GM18502 (cell line): ENCODE measurements around the gene MYO9A.
"Not testable (repeated sequence)": the region's sequence is repeated elsewhere in the genome, so short reads cannot be mapped to it uniquely, and the experiment has no call there.

ENCODE experiments used
- ATAC-seq: cut with Tn5 transposase; IDR thresholded peaks from one replicate; pipeline ENCODE4 v1.9.1; 2021; ENCODE audit warnings: mild to moderate bottlenecking; ENCODE audit not compliant: unreplicated experiment, poor library complexity

The MYO9A gene

DNA sequence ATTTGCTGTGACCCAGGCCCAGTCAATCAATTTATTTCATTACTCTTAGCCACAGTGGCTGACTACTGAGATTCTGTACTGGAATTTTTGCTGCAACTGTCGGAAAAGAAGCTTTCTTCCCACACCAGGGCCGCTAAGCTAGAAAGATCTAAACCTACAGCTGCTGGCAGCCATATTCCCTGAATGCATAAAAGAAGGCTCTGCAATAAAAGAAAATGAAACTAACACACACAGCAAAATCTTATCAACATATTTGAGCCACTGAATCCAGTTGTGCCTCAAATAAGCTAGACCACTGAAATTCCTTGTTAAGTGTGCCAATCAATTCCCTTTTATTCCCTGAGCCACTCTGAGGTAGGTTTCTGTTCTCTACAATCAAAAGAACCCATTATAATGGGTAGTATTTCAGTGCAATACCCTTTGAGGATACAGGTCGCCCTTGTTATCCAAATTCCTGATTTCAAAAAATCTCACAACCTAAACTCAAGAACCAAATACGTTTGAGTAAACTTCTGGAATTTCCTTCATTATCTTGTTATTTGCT lies 60.3 kb downstream of the MYO9A start:
- no peak for ATAC-seq

GRCh38 chr15:72056217-72056616 lies 61.7 kb downstream of the MYO9A start:
- not testable (repeated sequence) for ATAC-seq

- ATAC-seq: not testable (repeated sequence)
These were observed 64.7 kb downstream of the MYO9A start for GRCh38 chr15:72053297-72053696.

GRCh38 chr15:72050700-72051099 lies 67.2 kb downstream of the MYO9A start:
- no peak for ATAC-seq

DNA sequence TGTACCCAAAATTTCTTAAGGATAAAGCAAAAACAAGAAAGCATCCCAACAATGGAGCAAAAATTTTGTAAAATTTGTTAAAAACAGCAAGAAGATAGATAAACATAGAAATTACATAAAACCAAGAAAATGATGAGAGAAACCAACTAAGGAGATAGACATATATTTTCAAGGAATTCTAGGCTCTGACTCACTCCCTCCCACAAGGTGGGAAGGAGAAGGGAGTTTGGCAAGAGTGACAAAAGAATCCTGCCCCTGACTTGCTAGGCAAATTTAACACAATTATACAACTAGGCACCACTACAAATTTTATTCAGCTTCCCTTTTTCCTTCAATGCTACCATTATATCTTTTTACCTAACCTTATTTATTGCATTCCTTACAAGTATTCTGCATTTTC lies 70.9 kb downstream of the MYO9A start:
- no peak for ATAC-seq

- ATAC-seq: no peak
These were observed 73.0 kb downstream of the MYO9A start for GRCh38 chr15:72044956-72045355.

- ATAC-seq: no peak
These were observed 75.1 kb downstream of the MYO9A start for GRCh38 chr15:72042865-72043264.

DNA sequence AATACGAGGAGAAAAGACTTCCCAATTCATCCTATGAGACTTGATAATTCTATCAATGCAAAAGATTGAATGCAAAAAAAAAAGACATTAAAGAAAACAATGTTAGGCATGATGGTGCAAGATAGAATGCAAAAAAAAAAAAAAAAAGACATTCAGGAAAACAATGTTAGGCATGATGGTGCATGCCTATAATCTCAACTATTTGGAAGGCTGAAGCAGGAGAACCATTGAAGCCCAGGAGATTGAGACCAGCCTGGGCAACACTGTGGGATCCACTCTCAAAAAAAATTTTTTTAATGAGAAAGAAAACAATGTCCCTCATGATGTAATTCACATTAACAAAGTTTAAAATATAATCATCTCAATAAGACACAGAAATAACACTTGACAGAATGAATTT lies 75.9 kb downstream of the MYO9A start:
- no peak for ATAC-seq

GRCh38 chr15:72037321-72037720 lies 80.6 kb downstream of the MYO9A start:
- ATAC-seq: no peak

GRCh38 chr15:72034859-72035650 lies 82.9 kb downstream of the MYO9A start:
- ATAC-seq: no peak

DNA sequence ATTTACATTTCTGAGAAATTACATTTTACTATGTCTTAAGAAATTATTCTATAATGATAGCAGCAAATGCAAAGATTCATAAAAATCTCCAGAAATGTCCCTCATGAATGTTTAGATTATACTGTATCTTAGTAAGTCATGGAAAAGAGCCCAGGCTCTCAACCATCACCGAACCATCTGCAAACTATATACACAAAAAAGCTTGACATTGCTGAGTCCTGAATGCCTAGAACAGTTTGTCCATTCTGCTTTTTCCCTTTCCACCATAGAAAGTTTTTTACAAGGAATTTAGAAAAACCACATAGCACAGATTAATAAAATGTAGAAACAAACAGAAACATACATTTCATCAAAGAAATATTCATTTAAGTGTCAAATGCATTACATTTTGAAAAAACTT lies 83.6 kb downstream of the MYO9A start:
- ATAC-seq: no peak

- no peak for ATAC-seq
These were observed 84.2 kb downstream of the MYO9A start for GRCh38 chr15:72033711-72034110.

GRCh38 chr15:72033285-72033684 lies 84.7 kb downstream of the MYO9A start:
- no peak for ATAC-seq

GRCh38 chr15:72021604-72022003 lies 96.3 kb downstream of the MYO9A start:
- ATAC-seq: no peak

DNA sequence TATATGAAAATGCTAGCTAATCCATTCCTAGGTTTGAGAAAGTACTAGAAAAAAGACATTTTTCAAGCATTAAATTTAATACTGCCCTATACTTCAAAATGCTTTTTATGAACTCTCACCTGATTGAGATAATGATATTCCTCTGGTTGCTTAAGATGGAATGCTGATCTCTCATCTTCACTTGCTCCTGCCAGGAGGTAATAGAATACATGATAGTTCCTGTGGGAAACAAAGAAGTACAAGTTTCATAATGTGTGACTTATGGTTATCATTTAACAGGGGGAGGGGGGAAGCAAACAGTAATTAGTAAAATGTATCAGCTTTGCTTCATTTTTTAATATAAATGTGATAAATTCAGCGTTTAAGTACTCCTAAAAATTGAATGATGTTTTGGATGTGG lies 97.2 kb downstream of the MYO9A start:
- ATAC-seq: no peak

DNA sequence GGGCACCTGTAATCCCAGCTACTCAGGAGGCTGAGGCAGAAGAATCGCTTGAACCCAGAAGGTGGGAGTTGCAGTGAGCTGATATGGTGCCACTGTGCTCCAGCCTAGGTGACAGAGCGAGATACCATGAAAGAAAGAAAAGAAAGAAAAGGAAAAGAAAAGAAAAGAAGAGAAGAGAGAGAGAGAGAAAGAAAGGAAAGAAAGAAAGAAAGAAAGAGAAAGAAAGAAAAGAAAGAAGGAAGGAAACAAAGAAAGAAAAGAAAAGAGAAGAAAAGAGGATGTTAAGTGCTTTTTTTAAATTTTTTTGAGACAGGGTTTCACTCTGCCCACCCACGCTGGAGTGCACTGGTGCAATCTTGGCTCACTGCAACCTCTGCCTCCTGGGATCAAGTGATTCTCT lies 103.4 kb downstream of the MYO9A start:
- ATAC-seq: not testable (repeated sequence)

DNA sequence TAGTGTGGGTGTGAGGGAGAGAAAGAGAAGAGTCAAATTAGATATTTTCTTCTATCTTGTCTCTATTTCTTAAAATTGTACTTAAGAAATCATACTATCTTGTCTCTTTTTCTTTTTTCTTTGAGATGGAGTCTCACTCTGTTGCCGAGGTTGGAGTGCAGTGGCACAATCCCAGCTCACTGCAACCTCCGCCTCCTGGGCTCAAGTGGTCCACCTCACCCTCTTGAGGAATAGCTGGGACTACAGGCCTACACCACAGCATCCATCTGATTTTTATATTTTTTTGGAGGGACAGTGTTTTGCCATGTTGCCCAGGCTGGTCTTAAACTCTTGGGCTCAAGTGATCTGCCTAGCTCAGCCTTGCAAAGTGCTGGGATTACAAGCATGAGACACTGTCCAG lies 104.2 kb downstream of the MYO9A start:
- no peak for ATAC-seq

DNA sequence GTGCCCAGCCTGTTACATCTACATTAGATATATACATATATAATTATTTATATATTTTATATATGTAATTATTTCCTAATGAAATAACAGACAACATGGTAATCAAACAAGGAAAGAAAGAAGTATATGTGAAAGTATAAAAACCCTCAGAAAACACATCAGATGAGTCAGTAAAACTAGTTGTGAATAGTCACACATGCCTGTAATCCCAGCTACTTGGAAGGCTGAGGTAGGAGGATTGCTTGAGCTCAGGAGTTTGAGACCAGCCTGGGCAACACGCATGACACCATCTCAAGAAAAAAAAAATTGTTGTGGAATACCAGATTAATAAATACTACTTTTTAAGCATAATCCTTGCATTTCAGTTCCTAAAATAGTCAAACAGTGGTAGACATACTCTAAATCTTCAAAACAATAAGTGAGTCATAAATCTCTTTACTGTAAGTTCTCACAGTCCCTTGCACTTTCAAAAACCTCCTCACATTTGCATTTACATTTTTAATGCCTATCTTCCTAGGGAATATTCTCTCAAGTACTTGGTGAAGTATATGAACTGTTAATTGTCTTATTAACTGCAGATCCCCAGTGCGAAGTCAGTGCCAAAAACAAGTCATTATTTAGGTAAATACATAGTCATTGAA lies 106.5 kb downstream of the MYO9A start:
- no peak for ATAC-seq

- ATAC-seq: no peak
These were observed 108.7 kb downstream of the MYO9A start for GRCh38 chr15:72009222-72009621.

- no peak for ATAC-seq
These were observed 111.6 kb downstream of the MYO9A start for GRCh38 chr15:72006382-72006781.

DNA sequence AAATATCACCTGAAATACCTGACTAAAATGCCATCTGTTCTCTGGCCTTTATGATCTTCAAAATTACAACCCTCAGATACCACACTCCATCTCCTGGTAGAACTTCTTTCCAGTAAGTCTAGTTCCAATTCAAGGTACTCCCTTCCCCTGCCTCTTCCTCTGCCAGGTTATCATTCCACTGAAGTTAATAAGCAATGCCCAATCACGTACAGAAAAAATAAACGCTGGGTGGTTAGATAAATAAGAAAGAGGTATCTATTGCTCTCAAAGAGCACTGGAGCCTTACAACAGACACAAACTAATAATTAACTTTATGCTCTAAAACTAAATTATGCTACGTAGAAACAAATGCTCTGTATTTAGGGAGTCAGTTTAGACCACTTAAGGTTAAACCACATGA lies 112.5 kb downstream of the MYO9A start:
- ATAC-seq: no peak

DNA sequence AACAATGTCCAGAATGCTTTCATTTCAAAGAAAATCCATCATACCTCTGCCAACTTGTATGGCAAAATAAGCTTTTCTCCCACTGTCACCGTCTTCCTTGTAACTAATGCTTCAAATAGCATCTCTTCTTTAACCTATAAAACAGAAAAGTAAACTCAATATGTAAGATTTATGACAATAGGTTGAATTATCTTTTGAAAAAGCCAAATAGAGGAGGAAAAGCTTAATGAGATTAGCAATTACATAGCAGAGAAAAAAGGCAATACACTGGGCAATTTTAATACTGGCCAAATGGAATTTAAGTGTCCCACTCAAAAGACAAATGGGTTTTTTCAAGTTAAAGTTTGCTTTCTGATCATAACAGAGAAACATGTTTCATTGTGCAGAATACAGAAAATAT lies 118.1 kb downstream of the MYO9A start:
- no peak for ATAC-seq
